BLaER1 (cell line): ENCODE data around the gene CDH2.

ENCODE experiments used
- H3K27ac ChIP-seq: shearing (Covaris generic); formaldehyde crosslinking; 2 replicates; pipeline ENCODE4 v1.8.1; 2022
- H3K27me3 ChIP-seq: shearing (Covaris generic); formaldehyde crosslinking; 2 replicates; pipeline ENCODE4 v1.8.1; 2022
- H3K36me3 ChIP-seq: shearing (Covaris generic); formaldehyde crosslinking; 2 replicates; pipeline ENCODE4 v1.8.1; 2022
- H3K4me1 ChIP-seq: shearing (Covaris generic); formaldehyde crosslinking; 2 replicates; pipeline ENCODE4 v1.8.1; 2022
- H3K4me2 ChIP-seq: shearing (Covaris generic); formaldehyde crosslinking; 2 replicates; pipeline ENCODE4 v1.8.1; 2022
- H3K4me3 ChIP-seq: shearing (Covaris generic); formaldehyde crosslinking; 2 replicates; pipeline ENCODE4 v1.8.1; 2022
- H3K9ac ChIP-seq: shearing (Covaris generic); formaldehyde crosslinking; 2 replicates; pipeline ENCODE4 v1.8.1; 2022
- H3K9me3 ChIP-seq: shearing (Covaris generic); formaldehyde crosslinking; 2 replicates; pipeline ENCODE4 v1.8.1; 2022
- H4K20me1 ChIP-seq: shearing (Covaris generic); formaldehyde crosslinking; 2 replicates; pipeline ENCODE4 v1.8.1; 2022
- Cebpa-rat ChIP-seq: shearing (Covaris generic); IDR thresholded peaks from 2 replicates; pipeline ENCODE4 v1.8.1; 2022

CDH2 gene

GRCh38 chr18:27976806-27977408, 200.0 kb downstream of the CDH2 start:
- Histone ChIP-seq H3K27ac (no peak overlapping the region), H3K36me3 (peaks cover 12% of the 10 kb centered on the region), H3K27me3 (no peaks in the 10 kb centered on the region), H3K4me2 (no peak overlapping the region), H3K9ac (no peak overlapping the region), H3K9me3 (no peaks in the 10 kb centered on the region), H3K4me3 (no peak overlapping the region), H4K20me1 (no peaks in the 10 kb centered on the region), H3K4me1 (no peaks in the 10 kb centered on the region)
- no peak for TF ChIP-seq Cebpa-rat

GRCh38 chr18:27970321-27970720, 206.6 kb downstream of the CDH2 start:
- Histone ChIP-seq H3K9me3 (no peaks in the 10 kb centered on the region), H4K20me1 (no peaks in the 10 kb centered on the region), H3K36me3 (peaks cover 3% of the 10 kb centered on the region), H3K27me3 (no peaks in the 10 kb centered on the region), H3K4me1 (no peaks in the 10 kb centered on the region), H3K4me3 (no peak overlapping the region), H3K4me2 (no peak overlapping the region), H3K9ac (no peak overlapping the region), H3K27ac (no peak overlapping the region)
- no peak for TF ChIP-seq Cebpa-rat

- TF ChIP-seq Cebpa-rat: no peak
Measured at GRCh38 chr18:27969206-27969605, 207.7 kb downstream of the CDH2 start.

GRCh38 chr18:27967913-27968824, 208.8 kb downstream of the CDH2 start:
- Histone ChIP-seq H3K4me2 (no peak overlapping the region), H3K27me3 (no peaks in the 10 kb centered on the region), H3K4me1 (no peaks in the 10 kb centered on the region), H4K20me1 (no peaks in the 10 kb centered on the region), H3K36me3 (0 out of 2 replicates have a peak, but pooled peaks cover 5% of the 10 kb centered on the region), H3K9ac (no peak overlapping the region), H3K9me3 (no peaks in the 10 kb centered on the region), H3K4me3 (no peak overlapping the region), H3K27ac (no peak overlapping the region)
- no peak for TF ChIP-seq Cebpa-rat

More at GRCh38 chr18:27969206-27969605, 207.7 kb downstream of the CDH2 start:
- Histone ChIP-seq H3K4me3 (no peak overlapping the region), H3K4me2 (no peak overlapping the region), H3K27ac (no peak overlapping the region), H3K9me3 (no peaks in the 10 kb centered on the region), H3K36me3 (0 out of 2 replicates have a peak, but pooled peaks cover 5% of the 10 kb centered on the region), H3K27me3 (no peaks in the 10 kb centered on the region), H4K20me1 (no peaks in the 10 kb centered on the region), H3K9ac (no peak overlapping the region), H3K4me1 (no peaks in the 10 kb centered on the region)

GRCh38 chr18:27966881-27967280, 210.0 kb downstream of the CDH2 start:
- Histone ChIP-seq H3K4me3 (no peak overlapping the region), H3K9ac (no peak overlapping the region), H3K4me2 (no peak overlapping the region), H3K9me3 (no peaks in the 10 kb centered on the region), H3K36me3 (0 out of 2 replicates have a peak, but pooled peaks cover 5% of the 10 kb centered on the region), H4K20me1 (no peaks in the 10 kb centered on the region), H3K4me1 (no peaks in the 10 kb centered on the region), H3K27ac (no peak overlapping the region), H3K27me3 (no peaks in the 10 kb centered on the region)
- no peak for TF ChIP-seq Cebpa-rat

- Histone ChIP-seq H3K27ac (no peak overlapping the region), H3K9me3 (no peaks in the 10 kb centered on the region), H3K27me3 (no peaks in the 10 kb centered on the region), H3K4me3 (no peak overlapping the region), H3K4me2 (no peak overlapping the region), H3K4me1 (no peaks in the 10 kb centered on the region), H3K36me3 (peaks cover 12% of the 10 kb centered on the region; the same call in 1 of the 2 replicates), H4K20me1 (no peaks in the 10 kb centered on the region), H3K9ac (no peak overlapping the region)
- no peak for TF ChIP-seq Cebpa-rat
Measured at GRCh38 chr18:27964811-27965210, 212.1 kb downstream of the CDH2 start.

- Histone ChIP-seq H3K27ac (no peak overlapping the region), H3K27me3 (no peaks in the 10 kb centered on the region), H3K4me2 (no peak overlapping the region), H3K4me1 (no peaks in the 10 kb centered on the region), H3K36me3 (peaks cover 7% of the 10 kb centered on the region; the same call in 1 of the 2 replicates), H4K20me1 (no peaks in the 10 kb centered on the region), H3K9ac (no peak overlapping the region), H3K4me3 (no peak overlapping the region), H3K9me3 (no peaks in the 10 kb centered on the region)
- no peak for TF ChIP-seq Cebpa-rat
Measured at GRCh38 chr18:27959101-27959500, 217.8 kb downstream of the CDH2 start.

GRCh38 chr18:27956001-27956640, 220.8 kb downstream of the CDH2 start:
- Histone ChIP-seq H3K4me1 (no peaks in the 10 kb centered on the region), H3K9me3 (no peaks in the 10 kb centered on the region), H3K4me3 (no peak overlapping the region), H3K27me3 (no peaks in the 10 kb centered on the region), H3K4me2 (no peak overlapping the region), H3K36me3 (peaks cover 3% of the 10 kb centered on the region; the same call in 1 of the 2 replicates), H3K9ac (no peak overlapping the region), H3K27ac (no peak overlapping the region), H4K20me1 (no peaks in the 10 kb centered on the region)
- no peak for TF ChIP-seq Cebpa-rat

- no peak for TF ChIP-seq Cebpa-rat
Measured at GRCh38 chr18:27954226-27954625, 222.7 kb downstream of the CDH2 start.

More at GRCh38 chr18:27954226-27954625, 222.7 kb downstream of the CDH2 start:
- Histone ChIP-seq H3K4me3 (no peak overlapping the region), H3K9ac (no peak overlapping the region), H3K27ac (no peak overlapping the region), H3K9me3 (no peaks in the 10 kb centered on the region), H3K36me3 (no peaks in the 10 kb centered on the region; the same call in 1 of the 2 replicates), H3K27me3 (no peaks in the 10 kb centered on the region), H4K20me1 (no peaks in the 10 kb centered on the region), H3K4me2 (no peak overlapping the region), H3K4me1 (no peaks in the 10 kb centered on the region)
